Neutrophil (primary cell): ENCODE measurements around the gene EFCAB6.

ENCODE experiments used
- H3K27ac ChIP-seq: fragments of 200-600 bp; sonication (generic); 2 replicates; pipeline ENCODE4 v1.5.1; 2016; ENCODE audit warnings: mild to moderate bottlenecking, moderate library complexity
- H3K27me3 ChIP-seq: fragments of 200-600 bp; sonication (generic); 2 replicates; pipeline ENCODE4 v1.6.0; 2016; ENCODE audit warnings: mild to moderate bottlenecking
- H3K36me3 ChIP-seq: fragments of 200-600 bp; sonication (generic); 2 replicates; pipeline ENCODE4 v1.5.1; 2017
- H3K4me1 ChIP-seq, 2 experiments: fragments of 200-600 bp in 1 of 2; sonication (generic) in 1 of 2; 1 replicate in 1 of 2; 2 replicates in 1 of 2; pipeline versions ENCODE4 v1.5.1 to v1.6.1; 2013 to 2016; ENCODE audit warnings: low read depth in 1 of 2, low read length in 1 of 2, mild to moderate bottlenecking in 1 of 2, moderate library complexity in 1 of 2; ENCODE audit not compliant: control insufficient read depth in 1 of 2, insufficient read depth in 1 of 2
- H3K4me3 ChIP-seq, 2 experiments: fragments of 200-600 bp in 1 of 2; sonication (generic) in 1 of 2; 1 replicate in 1 of 2; 2 replicates in 1 of 2; pipeline ENCODE4 v1.5.1; 2013 to 2016; ENCODE audit warnings: low read depth in 1 of 2, low read length in 1 of 2, mild to moderate bottlenecking in 1 of 2, moderate library complexity in 1 of 2
- H3K9me3 ChIP-seq: fragments of 200-600 bp; sonication (generic); 2 replicates; pipeline ENCODE4 v1.5.1; 2016
- CTCF ChIP-seq: fragments of 200-600 bp; sonication (generic); IDR thresholded peaks from 2 replicates; pipeline ENCODE4 v1.5.1; 2016; ENCODE audit warnings: antibody characterized with exemption

Gene EFCAB6

GRCh38 chr22:43572710-43573109, 239.4 kb downstream of the EFCAB6 start:
- peaks cover 25% of the 10 kb centered on the region for H3K27me3 ChIP-seq
- H3K27ac ChIP-seq, result no peak overlapping the region
- H3K36me3 ChIP-seq, result no peaks in the 10 kb centered on the region
- no peaks in the 10 kb centered on the region for H3K4me1 ChIP-seq
- no peak for TF ChIP-seq CTCF
- H3K4me3 ChIP-seq, result no peak overlapping the region
- no peaks in the 10 kb centered on the region for H3K9me3 ChIP-seq

DNA sequence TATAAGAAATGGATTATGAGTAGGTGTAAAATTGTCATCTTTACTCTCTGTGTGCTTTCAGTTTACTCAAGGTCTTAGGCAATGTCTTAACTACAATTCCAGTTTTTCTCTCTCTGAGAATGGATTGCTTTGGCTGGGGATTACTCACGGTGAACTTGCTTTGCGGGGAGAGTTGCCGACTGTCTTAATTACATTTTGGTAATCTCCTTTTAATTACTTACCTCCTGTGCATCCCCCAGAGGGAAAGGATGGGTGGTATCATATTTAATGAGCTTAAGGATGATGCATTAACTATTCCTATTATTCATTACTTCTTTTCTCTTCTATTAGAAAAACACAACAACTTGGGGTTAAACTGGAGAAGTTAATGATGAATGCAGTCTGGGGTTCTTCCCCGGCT, 240.9 kb downstream of the EFCAB6 start:
- TF ChIP-seq CTCF, result no peak
- Histone ChIP-seq H3K27ac (no peak overlapping the region), H3K4me1 (no peaks in the 10 kb centered on the region), H3K9me3 (no peaks in the 10 kb centered on the region), H3K36me3 (no peaks in the 10 kb centered on the region), H3K27me3 (peaks cover 11% of the 10 kb centered on the region), H3K4me3 (no peak overlapping the region)

DNA sequence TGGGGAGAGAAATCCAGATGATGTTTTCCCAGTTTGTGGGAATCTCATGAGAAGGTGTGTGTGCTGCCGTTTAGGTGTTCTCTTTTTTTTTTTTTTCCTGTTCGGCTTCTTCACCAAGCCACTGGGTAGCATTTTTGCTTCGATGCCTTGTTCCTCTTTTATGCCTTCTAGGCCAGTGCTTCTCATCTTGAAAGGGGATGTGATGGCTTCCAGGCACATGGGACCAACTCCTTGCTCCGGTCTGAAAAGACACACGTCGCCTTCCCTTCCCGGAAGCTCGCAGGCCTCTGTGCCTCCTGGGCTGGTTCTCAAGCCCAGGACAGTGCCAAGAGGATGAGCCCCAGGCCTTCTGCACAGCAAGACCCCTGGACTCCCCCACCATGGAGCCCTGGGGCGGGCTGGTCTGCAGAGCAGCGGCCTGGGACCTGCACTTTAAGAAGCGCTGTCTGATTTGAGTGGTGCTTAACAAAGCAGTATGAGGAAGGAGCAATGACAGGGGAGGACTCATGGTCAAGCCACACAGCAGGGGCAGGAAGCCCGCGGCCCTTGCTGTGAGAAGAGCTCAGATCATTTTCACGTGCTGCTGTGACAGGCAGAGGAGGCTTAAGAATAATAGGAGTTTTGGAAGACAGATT, 241.5 kb downstream of the EFCAB6 start:
- no peak for TF ChIP-seq CTCF
- H3K4me1 ChIP-seq, result no peaks in the 10 kb centered on the region
- H3K9me3 ChIP-seq, result no peaks in the 10 kb centered on the region
- H3K27me3 ChIP-seq, result peaks cover 5% of the 10 kb centered on the region
- H3K27ac ChIP-seq, result no peak overlapping the region
- H3K36me3 ChIP-seq, result no peaks in the 10 kb centered on the region
- H3K4me3 ChIP-seq, result no peak overlapping the region

DNA sequence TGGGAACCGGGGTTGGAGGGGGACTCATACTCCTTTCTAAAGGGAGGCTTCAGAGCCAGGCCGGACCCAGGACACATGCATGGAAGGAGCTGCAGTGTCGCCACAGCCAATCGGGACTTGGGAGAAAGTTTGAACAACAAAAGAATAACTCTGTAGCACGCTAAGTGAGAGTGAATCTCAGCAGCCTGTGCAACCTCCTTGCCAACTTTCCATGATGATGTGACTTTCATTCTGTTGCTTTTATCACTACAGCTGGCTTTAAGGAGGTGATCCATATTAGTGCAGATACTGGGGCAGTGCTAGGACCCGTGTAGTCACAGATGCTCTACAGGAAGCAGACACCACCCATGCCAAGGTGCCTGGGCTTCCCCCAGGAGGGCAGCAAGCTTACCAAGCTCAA, 243.0 kb downstream of the EFCAB6 start:
- Histone ChIP-seq H3K4me3 (no peak overlapping the region), H3K27ac (no peak overlapping the region), H3K9me3 (no peaks in the 10 kb centered on the region), H3K4me1 (no peaks in the 10 kb centered on the region), H3K27me3 (peaks cover 4% of the 10 kb centered on the region), H3K36me3 (no peaks in the 10 kb centered on the region)
- TF ChIP-seq CTCF, result no peak

- Histone ChIP-seq H3K4me1 (no peaks in the 10 kb centered on the region), H3K36me3 (no peaks in the 10 kb centered on the region), H3K27me3 (peaks cover 4% of the 10 kb centered on the region), H3K4me3 (no peak overlapping the region), H3K9me3 (no peaks in the 10 kb centered on the region), H3K27ac (no peak overlapping the region)
- TF ChIP-seq CTCF, result no peak
These were observed 244.3 kb downstream of the EFCAB6 start for GRCh38 chr22:43567691-43568324.
